ENCODE measurements around the gene INTS7.

DNA sequence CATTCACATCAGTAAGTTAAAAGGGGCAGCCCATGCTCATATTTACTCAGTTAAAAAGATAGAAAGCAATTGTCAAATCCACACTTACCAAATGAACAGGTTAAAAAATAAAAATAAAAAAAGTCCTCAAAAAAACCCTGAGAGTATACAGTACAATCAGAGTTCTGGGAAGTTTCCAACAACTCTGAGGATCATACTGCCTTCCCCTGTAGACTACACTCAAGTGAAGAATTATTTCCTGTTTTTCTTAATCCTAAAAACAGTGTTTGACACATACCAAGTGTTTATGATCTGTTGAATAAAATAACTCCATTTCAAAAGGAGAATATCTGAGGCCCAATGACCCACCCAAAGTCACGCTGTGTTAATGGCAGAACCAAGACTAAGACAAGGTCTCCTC, 61.8 kb downstream of the INTS7 start:
- TF ChIP-seq YY1 (IDR thresholded peaks at IDR 0.05) (no peak), RXRA (IDR thresholded peaks at IDR 0.05) (no peak)
